Thyroid gland (tissue), 4 donors: ENCODE measurements around the gene PLXNA4. TPM values are rescaled to one million over a fixed set of nuclear protein-coding genes. Genes with fewer than 3 reads are reported as not detected.

Experiments
- DNase-seq, 2 donors: peaks; one replicate each; pipeline ENCODE4 v3.0.0-alpha.2; 2019
- H3K27ac ChIP-seq, 3 donors: fragments of 200-600 bp; sonication (generic); 1 replicate in 2 of 3; 2 replicates in 1 of 3; pipeline ENCODE4 v1.5.1; 2016 to 2019; ENCODE audit warnings: mild to moderate bottlenecking in 1 of 3, moderate library complexity in 1 of 3
- H3K27me3 ChIP-seq: fragments of 200-600 bp; sonication (generic); one replicate; pipeline ENCODE4 v1.5.1; 2019
- H3K36me3 ChIP-seq, 2 donors: fragments of 200-600 bp; sonication (generic); one replicate each; pipeline ENCODE4 v1.5.1; 2016 to 2019
- H3K4me1 ChIP-seq, 2 donors: fragments of 200-600 bp; sonication (generic); one replicate each; pipeline ENCODE4 v1.5.1; 2017 to 2019
- H3K4me3 ChIP-seq, 3 donors: fragments of 200-600 bp; sonication (generic); replicated peaks in 1 of 3; 1 replicate in 2 of 3; 2 replicates in 1 of 3; pipeline ENCODE4 v1.5.1; 2016; ENCODE audit warnings: mild to moderate bottlenecking in 1 of 3
- H3K9me3 ChIP-seq: fragments of 200-600 bp; sonication (generic); one replicate; pipeline ENCODE4 v1.5.1; 2017
- CTCF ChIP-seq, 6 experiments: fragments of 200-600 bp in 3 of 6; fragments of 450-650 bp in 3 of 6; sonication (generic) in 3 of 6; IDR thresholded peaks; one replicate each; pipeline ENCODE4 v1.5.1; 2016 to 2019; ENCODE audit warnings: antibody characterized with exemption in 6 of 6, mild to moderate bottlenecking in 2 of 6, inconsistent platforms in 1 of 6, moderate library complexity in 1 of 6
- POLR2A ChIP-seq, 2 donors: fragments of 450-650 bp; IDR thresholded peaks; one replicate each; pipeline ENCODE4 v1.6.1; 2017; ENCODE audit warnings: antibody characterized with exemption in 2 of 2, mild to moderate bottlenecking in 2 of 2, moderate library complexity in 1 of 2
- WGBS, 2 donors: methylation state at CpG; one replicate each; pipeline ENCODE4 v1.1.5; 2017; 5-methylcytosine and 5-hydroxymethylcytosine counted together
- intact Hi-C: fragments of 100-400 bp; cut with DNase I; formaldehyde crosslinking; loops from one replicate; pipeline ENCODE4 v1.15.1; 2023
- total RNA-seq, 4 donors: library from RNA; depleted of rRNA; stranded (reverse); fragments of >200 nt; gene quantifications; one replicate each; pipeline ENCODE4 v1.2.3, GENCODE V29; 2016

Gene PLXNA4
- total RNA-seq, 4 donors from 2014 or later, result 1.3 to 8.3 (median 2.4) TPM

GRCh38 chr7:132438926-132439325, 137.3 kb downstream of the PLXNA4 start:
- 84 to 92% methylated on average over 8 of the region's 8 CpGs for WGBS, 2 donors
- Histone ChIP-seq H3K27me3 (no peaks in the 10 kb centered on the region), H3K9me3 (no peaks in the 10 kb centered on the region), H3K27ac (no peak overlapping the region), H3K4me3 (no peak overlapping the region), H3K36me3 (no peaks in the 10 kb centered on the region), H3K4me1 (peaks cover 0 to 3% of the 10 kb centered on the region in 2 donors)
- intact Hi-C loops, result no loop called here
- TF ChIP-seq POLR2A (IDR thresholded peaks at IDR 0.05) (no peak), CTCF (IDR thresholded peaks at IDR 0.05) (no peak)
- DNase-seq, result no peak

GRCh38 chr7:132437730-132438129, 138.5 kb downstream of the PLXNA4 start:
- H3K27ac ChIP-seq, result no peak overlapping the region
- H3K4me3 ChIP-seq, result no peak overlapping the region
- no peaks in the 10 kb centered on the region for H3K36me3 ChIP-seq
- H3K9me3 ChIP-seq, result no peaks in the 10 kb centered on the region
- WGBS, 2 donors, result 47 to 51% methylated on average over 5 of the region's 5 CpGs
- TF ChIP-seq POLR2A (IDR thresholded peaks at IDR 0.05) (no peak), CTCF (IDR thresholded peaks at IDR 0.05) (no peak)
- H3K27me3 ChIP-seq, result no peaks in the 10 kb centered on the region
- H3K4me1 ChIP-seq, result peaks cover 0 to 3% of the 10 kb centered on the region in 2 donors
- intact Hi-C loops, result no loop called here
- peak; percentile 31 to 52 for DNase-seq

- Histone ChIP-seq H3K4me3 (no peak overlapping the region), H3K4me1 (peaks cover 0 to 3% of the 10 kb centered on the region in 2 donors), H3K9me3 (no peaks in the 10 kb centered on the region), H3K27me3 (no peaks in the 10 kb centered on the region), H3K27ac (no peak overlapping the region), H3K36me3 (no peaks in the 10 kb centered on the region)
- DNase-seq, result no peak
- TF ChIP-seq POLR2A (IDR thresholded peaks at IDR 0.05), result no peak
- no peak for TF ChIP-seq CTCF (IDR thresholded peaks at IDR 0.05)
- WGBS, 2 donors, result 78 to 84% methylated on average over 8 of the region's 8 CpGs
- intact Hi-C loops, result no loop called here
These were observed 140.1 kb downstream of the PLXNA4 start for GRCh38 chr7:132436121-132436520.

GRCh38 chr7:132435016-132435990, 141.0 kb downstream of the PLXNA4 start:
- Histone ChIP-seq H3K36me3 (no peaks in the 10 kb centered on the region), H3K27ac (no peak overlapping the region), H3K4me3 (no peak overlapping the region), H3K9me3 (no peaks in the 10 kb centered on the region), H3K4me1 (peaks cover 0 to 3% of the 10 kb centered on the region in 2 donors), H3K27me3 (no peaks in the 10 kb centered on the region)
- intact Hi-C loops, result no loop called here
- DNase-seq, result no peak
- 66 to 67% methylated on average over 18 of the region's 18 CpGs for WGBS, 2 donors
- TF ChIP-seq POLR2A (IDR thresholded peaks at IDR 0.05), result no peak
- TF ChIP-seq CTCF (IDR thresholded peaks at IDR 0.05), result no peak

GRCh38 chr7:132434041-132434440, 142.2 kb downstream of the PLXNA4 start:
- Histone ChIP-seq H3K27me3 (no peaks in the 10 kb centered on the region), H3K36me3 (no peaks in the 10 kb centered on the region), H3K4me1 (peaks cover 0 to 3% of the 10 kb centered on the region in 2 donors), H3K4me3 (no peak overlapping the region), H3K9me3 (no peaks in the 10 kb centered on the region), H3K27ac (no peak overlapping the region)
- intact Hi-C loops, result no loop called here
- TF ChIP-seq CTCF (IDR thresholded peaks at IDR 0.05) (no peak), POLR2A (IDR thresholded peaks at IDR 0.05) (no peak)
- 95 to 96% methylated on average over 7 of the region's 7 CpGs for WGBS, 2 donors
- no peak for DNase-seq
